ENCODE measurements around the gene LCORL. TPM values are rescaled to one million over a fixed set of nuclear protein-coding genes. Genes with fewer than 3 reads are reported as not detected.

The LCORL gene
- total RNA-seq (2021): 11.6 and 15.5 TPM in 2 replicates
- long read RNA-seq, full-length matches to known transcripts: 9 of 37 reads
- long read RNA-seq, partial matches to known transcripts: 6 of 37 reads
- long read RNA-seq, other reads (novel, unspliced or antisense): 22 of 37 reads

DNA sequence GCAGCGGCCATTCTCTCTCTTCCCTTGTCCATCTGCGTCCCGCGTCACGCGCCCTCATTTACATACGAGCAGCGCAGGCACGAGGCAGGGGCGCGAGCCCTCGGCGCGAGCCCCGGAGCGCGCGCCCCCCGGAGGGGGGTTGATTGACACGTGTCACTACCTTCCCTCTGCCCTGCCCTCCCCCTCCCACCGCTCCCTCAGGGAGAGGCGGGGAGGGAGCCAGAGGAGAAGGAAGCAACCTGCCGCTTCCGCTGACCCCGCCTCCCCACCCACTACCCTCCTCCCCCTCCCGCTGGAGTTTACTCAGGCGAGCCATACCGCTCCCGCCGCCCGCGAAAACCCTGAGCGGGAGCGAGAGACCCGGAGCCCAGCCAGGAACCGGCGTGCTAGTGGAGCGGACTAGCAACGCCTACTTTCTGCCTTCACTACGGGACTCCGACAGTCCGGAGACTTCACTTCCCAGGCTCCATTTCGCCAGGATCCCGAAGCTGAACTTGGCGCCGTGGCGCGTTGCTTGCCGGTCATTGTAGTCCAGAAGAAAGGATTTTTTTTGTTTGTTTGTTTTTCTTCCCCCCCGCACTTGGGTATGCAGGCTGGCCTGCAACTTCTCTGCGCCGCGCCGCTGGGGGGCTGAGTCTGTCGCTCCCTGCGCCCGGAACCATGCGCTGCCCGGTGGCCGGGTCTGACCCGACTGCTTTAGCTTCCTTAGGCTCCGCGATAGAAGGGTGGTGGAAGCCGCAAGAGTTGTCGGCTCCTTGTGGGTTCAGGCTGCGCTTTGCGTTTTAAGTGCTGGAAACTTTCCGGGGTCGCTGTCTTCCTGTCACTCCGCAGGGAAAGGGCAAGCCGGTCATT lies at the start of gene LCORL:
Gene LCORL (minus strand): TSS at position 36 of the 852 bp plus-strand sequence. CDS start 4 bp downstream, at position 32.
- H4K20me1 ChIP-seq (ENCODE audit: control insufficient read depth, insufficient read depth, insufficient read length): no peaks in the 10 kb centered on the region
- H3K4ac ChIP-seq (ENCODE audit: low read depth, low read length): no peak within 1 kb of the TSS
- TF ChIP-seq, protein P1, sequence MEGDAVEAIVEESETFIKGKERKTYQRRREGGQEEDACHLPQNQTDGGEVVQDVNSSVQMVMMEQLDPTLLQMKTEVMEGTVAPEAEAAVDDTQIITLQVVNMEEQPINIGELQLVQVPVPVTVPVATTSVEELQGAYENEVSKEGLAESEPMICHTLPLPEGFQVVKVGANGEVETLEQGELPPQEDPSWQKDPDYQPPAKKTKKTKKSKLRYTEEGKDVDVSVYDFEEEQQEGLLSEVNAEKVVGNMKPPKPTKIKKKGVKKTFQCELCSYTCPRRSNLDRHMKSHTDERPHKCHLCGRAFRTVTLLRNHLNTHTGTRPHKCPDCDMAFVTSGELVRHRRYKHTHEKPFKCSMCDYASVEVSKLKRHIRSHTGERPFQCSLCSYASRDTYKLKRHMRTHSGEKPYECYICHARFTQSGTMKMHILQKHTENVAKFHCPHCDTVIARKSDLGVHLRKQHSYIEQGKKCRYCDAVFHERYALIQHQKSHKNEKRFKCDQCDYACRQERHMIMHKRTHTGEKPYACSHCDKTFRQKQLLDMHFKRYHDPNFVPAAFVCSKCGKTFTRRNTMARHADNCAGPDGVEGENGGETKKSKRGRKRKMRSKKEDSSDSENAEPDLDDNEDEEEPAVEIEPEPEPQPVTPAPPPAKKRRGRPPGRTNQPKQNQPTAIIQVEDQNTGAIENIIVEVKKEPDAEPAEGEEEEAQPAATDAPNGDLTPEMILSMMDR (conservative IDR thresholded peaks at IDR 0.05): peak; percentile 19; the same call in 1 of the 3 replicates
- peaks cover 3% of the 10 kb centered on the region for H3K79me1 ChIP-seq (ENCODE audit: insufficient read depth, low read depth, low read length, poor library complexity, severe bottlenecking)
- Mint-ChIP-seq H3K27ac (peak within 1 kb of the TSS; percentile 14 to 79 (median 74); a peak in 5 of 7 replicates), H3K36me3 (ENCODE audit: insufficient read depth in 1 of 3, low read depth in 3 of 3) (no peaks in the 10 kb centered on the region), H3K27me3 (ENCODE audit: low read depth) (peaks cover 31% of the 10 kb centered on the region), H3K4me1 (peaks cover 16 to 20% of the 10 kb centered on the region in 2 experiments), H3K9me3 (no peaks in the 10 kb centered on the region; a peak in 2 of 5 replicates), H3K4me3 (peak within 1 kb of the TSS; percentile 85 to 99)
- no peak within 1 kb of the TSS for H3K56ac ChIP-seq (ENCODE audit: insufficient read length, low read depth, low read length)
- H2AFZ ChIP-seq (ENCODE audit: low read length): peak within 1 kb of the TSS; percentile 18
- no peak within 1 kb of the TSS for H4K91ac ChIP-seq (ENCODE audit: insufficient read length, low read depth, low read length)
- peak within 1 kb of the TSS; percentile 79 for H3K4me2 ChIP-seq (ENCODE audit: insufficient read depth, insufficient read length, low read length)
- H3K9me3 ChIP-seq (ENCODE audit: control insufficient read depth, low read depth, low read length): no peaks in the 10 kb centered on the region
- no peak within 1 kb of the TSS for H2BK120ac ChIP-seq (ENCODE audit: low read depth, low read length, poor library complexity, severe bottlenecking)
- H3K27me3 ChIP-seq (ENCODE audit: insufficient read depth, low read length): no peaks in the 10 kb centered on the region; the same call in 1 of the 2 replicates
- H2AK5ac ChIP-seq (ENCODE audit: insufficient read length, low read length): no peak within 1 kb of the TSS
- peak within 1 kb of the TSS; percentile 38 for H3K9ac ChIP-seq (ENCODE audit: extremely low read depth, insufficient read length, low read length)
- H3K23ac ChIP-seq (ENCODE audit: insufficient read length, low read depth, low read length): no peak within 1 kb of the TSS
- H3K27ac ChIP-seq (ENCODE audit: insufficient read length, low read depth, low read length): no peak within 1 kb of the TSS
- H3K14ac ChIP-seq (ENCODE audit: insufficient read depth, low read length): peak within 1 kb of the TSS; percentile 80; the same call in 1 of the 2 replicates
- H4K5ac ChIP-seq (ENCODE audit: insufficient read length, low read depth, low read length): no peak within 1 kb of the TSS
- DNase-seq: peak; percentile 96
- peaks cover 11% of the 10 kb centered on the region for H3K23me2 ChIP-seq (ENCODE audit: insufficient read length, low read depth, low read length, poor library complexity, severe bottlenecking)
- H4K8ac ChIP-seq (replicated peaks; ENCODE audit: insufficient read length, low read depth, low read length): no peak within 1 kb of the TSS
- WGBS (ENCODE audit: extremely low coverage, insufficient read length, low lambda C conversion rate): no CpG with 5 or more reads among the region's 71 CpGs
- H3K18ac ChIP-seq (ENCODE audit: insufficient read length, low read depth, low read length): peak within 1 kb of the TSS; percentile 39
- H3T11ph ChIP-seq (ENCODE audit: low read length): no peak within 1 kb of the TSS
- no peak within 1 kb of the TSS for H2BK20ac ChIP-seq (ENCODE audit: low read depth, low read length, poor library complexity, severe bottlenecking)
- no peak within 1 kb of the TSS for H2BK12ac ChIP-seq (ENCODE audit: insufficient read length, low read depth, low read length)
- no peak within 1 kb of the TSS for H2BK15ac ChIP-seq (ENCODE audit: low read depth, low read length)
- H3K4me1 ChIP-seq (ENCODE audit: insufficient read depth, low read length): no peaks in the 10 kb centered on the region
- no peak within 1 kb of the TSS for H2BK5ac ChIP-seq (ENCODE audit: insufficient read length, low read length)
- no peaks in the 10 kb centered on the region; the same call in 1 of the 2 replicates for H3K79me2 ChIP-seq (ENCODE audit: insufficient read depth, low read length)

All from H9 (cell line).